OCI-LY7 (cell line): ENCODE data around the gene KAZALD1. TPM values are rescaled to one million over a fixed set of nuclear protein-coding genes. Genes with fewer than 3 reads are reported as not detected.

Experiments
- BruUV-seq: library from RNA; stranded (reverse); fragments of 400-500 nt; replicated peaks from 2 replicates; lab custom pipeline; 2021; lab: Mats Ljungman, UMichigan
- CTCF ChIA-PET: fragments of 300-600 bp; sonication (Branson Sonifier 250); formaldehyde crosslinking; loops from one replicate; lab custom pipeline; 2022; ENCODE audit warnings: antibody characterized with exemption; ENCODE audit not compliant: unreplicated experiment; lab: Charles Lee
- POLR2A ChIA-PET: fragments of 300-600 bp; sonication (Branson Sonifier 250); formaldehyde crosslinking; loops from one replicate; lab custom pipeline; 2022; ENCODE audit warnings: antibody characterized with exemption; lab: Charles Lee
- DNase-seq: peaks from one replicate; pipeline ENCODE4 v3.0.0-alpha.2; 2015; ENCODE audit warnings: low spot score
- H2AFZ ChIP-seq: fragments of 200-600 bp; sonication (generic), shearing (Covaris generic); 2 replicates; pipeline ENCODE4 v1.6.1; 2014; ENCODE audit warnings: mild to moderate bottlenecking, antibody characterized with exemption, low read length, moderate library complexity
- H3K27ac ChIP-seq: fragments of 200-600 bp; sonication (generic); 2 replicates; pipeline ENCODE4 v1.5.1; 2014; ENCODE audit warnings: mixed run types, low read depth, mild to moderate bottlenecking, moderate library complexity, low read length, inconsistent platforms; ENCODE audit not compliant: poor library complexity, severe bottlenecking
- H3K36me3 ChIP-seq: fragments of 200-600 bp; sonication (generic); 2 replicates; pipeline ENCODE4 v1.6.1; 2014; ENCODE audit warnings: mild to moderate bottlenecking, antibody characterized with exemption, low read length, moderate library complexity, mixed read lengths; ENCODE audit not compliant: insufficient read depth
- H3K4me1 ChIP-seq: fragments of 200-600 bp; sonication (generic); 2 replicates; pipeline ENCODE4 v1.5.1; 2014; ENCODE audit warnings: mild to moderate bottlenecking, low read length; ENCODE audit not compliant: insufficient read depth, poor library complexity, severe bottlenecking
- H3K4me2 ChIP-seq: fragments of 200-600 bp; sonication (generic); 2 replicates; pipeline ENCODE4 v1.6.1; 2014; ENCODE audit warnings: mild to moderate bottlenecking, low read length
- H3K4me3 ChIP-seq: fragments of 200-600 bp; sonication (generic); 2 replicates; pipeline ENCODE4 v1.5.1; 2014; ENCODE audit warnings: mild to moderate bottlenecking, low read depth, low read length; ENCODE audit not compliant: poor library complexity, severe bottlenecking
- H3K79me2 ChIP-seq: fragments of 200-600 bp; sonication (generic); 2 replicates; pipeline ENCODE4 v1.6.1; 2016; ENCODE audit warnings: low read depth, mild to moderate bottlenecking, low read length, moderate library complexity, mixed read lengths; ENCODE audit not compliant: insufficient read depth
- H3K9me2 ChIP-seq: fragments of 200-600 bp; sonication (generic); 2 replicates; pipeline ENCODE4 v1.6.1; 2016; ENCODE audit warnings: mild to moderate bottlenecking, low read length, mixed read lengths; ENCODE audit not compliant: insufficient read depth
- H3K9me3 ChIP-seq: fragments of 200-600 bp; sonication (generic); 2 replicates; pipeline ENCODE4 v1.6.1; 2014; ENCODE audit warnings: mild to moderate bottlenecking, mixed run types, low read length, mixed read lengths
- H4K20me1 ChIP-seq: fragments of 200-600 bp; sonication (generic); 2 replicates; pipeline ENCODE4 v1.6.1; 2014; ENCODE audit warnings: mild to moderate bottlenecking, antibody characterized with exemption, low read length, moderate library complexity, mixed read lengths; ENCODE audit not compliant: insufficient read depth
- CTCF ChIP-seq: fragments of 200-600 bp; sonication (generic); conservative IDR thresholded peaks from 2 replicates; pipeline ENCODE4 v1.5.1; 2014; ENCODE audit warnings: mild to moderate bottlenecking, antibody characterized with exemption, low read length, moderate library complexity, mixed read lengths
- EZH2phosphoT487 ChIP-seq: fragments of 200-600 bp; sonication (generic); IDR thresholded peaks from 2 replicates; pipeline ENCODE4 v1.6.1; 2018; ENCODE audit warnings: low read depth, borderline replicate concordance, mild to moderate bottlenecking, mixed run types, antibody characterized with exemption, low read length, moderate library complexity, mixed read lengths
- intact Hi-C: fragments of 100-400 bp; cut with micrococcal nuclease; formaldehyde crosslinking; loops from one replicate; pipeline ENCODE4 v1.10.0; 2022; ENCODE audit not compliant: unreplicated experiment
- total RNA-seq, 2 experiments: library from RNA; depleted of rRNA in 1 of 2; stranded (reverse); fragments of >200 nt in 1 of 2; shearing (Covaris generic) in 1 of 2; gene quantifications; 2 replicates each; pipeline ENCODE4 v1.2.3, GENCODE V29; 2014 to 2022

The KAZALD1 gene
- total RNA-seq, 2 experiments from 2014 or later: 18.8 to 36.4 TPM

- H3K36me3 ChIP-seq: no peaks in the 10 kb centered on the region
- TF ChIP-seq EZH2phosphoT487: no peak
- no peak for TF ChIP-seq CTCF
- intact Hi-C loops: no loop called here
- H3K4me2 ChIP-seq: no peak overlapping the region
- CTCF ChIA-PET: no interaction called here
- H3K9me3 ChIP-seq: no peaks in the 10 kb centered on the region
- no peak overlapping the region for H3K27ac ChIP-seq
- POLR2A ChIA-PET: no interaction called here
- no TSS peak for BruUV-seq
- H3K4me3 ChIP-seq: no peak overlapping the region
- no peaks in the 10 kb centered on the region for H3K79me2 ChIP-seq
- H2AFZ ChIP-seq: no peak overlapping the region
- no peaks in the 10 kb centered on the region for H3K9me2 ChIP-seq
- H3K4me1 ChIP-seq: peaks cover 11% of the 10 kb centered on the region
- no peaks in the 10 kb centered on the region for H4K20me1 ChIP-seq
- DNase-seq: no peak
These were observed 18.1 kb downstream of the KAZALD1 start for GRCh38 chr10:101079874-101080273.

GRCh38 chr10:101080933-101081931 is 19.4 kb downstream of the KAZALD1 start:
- ChIA-PET POLR2A (no interaction called here), CTCF (no interaction called here)
- Histone ChIP-seq H3K36me3 (no peaks in the 10 kb centered on the region), H3K27ac (no peak overlapping the region), H3K9me2 (no peaks in the 10 kb centered on the region), H3K79me2 (no peaks in the 10 kb centered on the region), H3K4me3 (no peak overlapping the region), H3K9me3 (no peaks in the 10 kb centered on the region), H3K4me1 (no peaks in the 10 kb centered on the region), H4K20me1 (no peaks in the 10 kb centered on the region), H2AFZ (no peak overlapping the region), H3K4me2 (no peak overlapping the region)
- no peak for DNase-seq
- no TSS peak for BruUV-seq
- intact Hi-C loops: no loop called here
- TF ChIP-seq EZH2phosphoT487: no peak
- no peak for TF ChIP-seq CTCF

- Histone ChIP-seq H3K9me2 (no peaks in the 10 kb centered on the region), H3K27ac (no peak overlapping the region), H3K4me1 (no peaks in the 10 kb centered on the region), H3K36me3 (no peaks in the 10 kb centered on the region), H2AFZ (no peak overlapping the region), H4K20me1 (no peaks in the 10 kb centered on the region), H3K4me3 (no peak overlapping the region), H3K9me3 (no peaks in the 10 kb centered on the region), H3K79me2 (no peaks in the 10 kb centered on the region), H3K4me2 (no peak overlapping the region)
- no TSS peak for BruUV-seq
- ChIA-PET CTCF (interaction anchor here (0.6 kb wide), 1 partner anchor 64 kb away, joined by 3 read pairs; no protein-coding TSS in a partner anchor), POLR2A (interaction anchor here (0.6 kb wide), 1 partner anchor 14 kb away, joined by 3 read pairs; no protein-coding TSS in a partner anchor)
- DNase-seq: no peak
- intact Hi-C loops: no loop called here
- no peak for TF ChIP-seq EZH2phosphoT487
- no peak for TF ChIP-seq CTCF
These were observed 24.1 kb downstream of the KAZALD1 start for GRCh38 chr10:101085846-101086245.
